ENCODE measurements around the gene ASB7.

DNA sequence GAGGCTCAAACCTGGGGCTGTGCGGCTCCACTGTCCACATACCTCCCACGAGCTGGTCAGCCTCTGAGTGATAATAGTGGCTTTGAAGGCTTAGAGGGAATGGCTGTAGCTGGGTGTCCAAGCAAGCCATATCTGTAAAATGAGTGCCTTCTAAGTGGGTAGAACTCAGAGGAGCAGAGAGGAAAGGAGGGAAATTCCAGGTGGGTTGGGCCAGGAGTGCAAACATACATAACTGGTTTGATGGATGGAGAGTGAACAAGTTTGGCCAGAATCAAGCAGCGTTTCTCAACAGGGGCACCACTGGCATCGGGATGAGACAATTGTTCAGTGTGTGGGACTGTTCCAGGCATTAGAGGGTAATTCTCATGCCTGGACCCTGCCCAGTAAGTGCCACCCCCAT is 91.1 kb downstream of the ASB7 start:
- TF ChIP-seq, protein P1, sequence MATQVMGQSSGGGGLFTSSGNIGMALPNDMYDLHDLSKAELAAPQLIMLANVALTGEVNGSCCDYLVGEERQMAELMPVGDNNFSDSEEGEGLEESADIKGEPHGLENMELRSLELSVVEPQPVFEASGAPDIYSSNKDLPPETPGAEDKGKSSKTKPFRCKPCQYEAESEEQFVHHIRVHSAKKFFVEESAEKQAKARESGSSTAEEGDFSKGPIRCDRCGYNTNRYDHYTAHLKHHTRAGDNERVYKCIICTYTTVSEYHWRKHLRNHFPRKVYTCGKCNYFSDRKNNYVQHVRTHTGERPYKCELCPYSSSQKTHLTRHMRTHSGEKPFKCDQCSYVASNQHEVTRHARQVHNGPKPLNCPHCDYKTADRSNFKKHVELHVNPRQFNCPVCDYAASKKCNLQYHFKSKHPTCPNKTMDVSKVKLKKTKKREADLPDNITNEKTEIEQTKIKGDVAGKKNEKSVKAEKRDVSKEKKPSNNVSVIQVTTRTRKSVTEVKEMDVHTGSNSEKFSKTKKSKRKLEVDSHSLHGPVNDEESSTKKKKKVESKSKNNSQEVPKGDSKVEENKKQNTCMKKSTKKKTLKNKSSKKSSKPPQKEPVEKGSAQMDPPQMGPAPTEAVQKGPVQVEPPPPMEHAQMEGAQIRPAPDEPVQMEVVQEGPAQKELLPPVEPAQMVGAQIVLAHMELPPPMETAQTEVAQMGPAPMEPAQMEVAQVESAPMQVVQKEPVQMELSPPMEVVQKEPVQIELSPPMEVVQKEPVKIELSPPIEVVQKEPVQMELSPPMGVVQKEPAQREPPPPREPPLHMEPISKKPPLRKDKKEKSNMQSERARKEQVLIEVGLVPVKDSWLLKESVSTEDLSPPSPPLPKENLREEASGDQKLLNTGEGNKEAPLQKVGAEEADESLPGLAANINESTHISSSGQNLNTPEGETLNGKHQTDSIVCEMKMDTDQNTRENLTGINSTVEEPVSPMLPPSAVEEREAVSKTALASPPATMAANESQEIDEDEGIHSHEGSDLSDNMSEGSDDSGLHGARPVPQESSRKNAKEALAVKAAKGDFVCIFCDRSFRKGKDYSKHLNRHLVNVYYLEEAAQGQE (tag by site-specific recombination; IDR thresholded peaks at IDR 0.05), result no peak
- TF ChIP-seq ZNF660 (tag by site-specific recombination; IDR thresholded peaks at IDR 0.05), result no peak
- no peak for TF ChIP-seq ZNF133 (tag by site-specific recombination; IDR thresholded peaks at IDR 0.05)
- TF ChIP-seq, protein P2, sequence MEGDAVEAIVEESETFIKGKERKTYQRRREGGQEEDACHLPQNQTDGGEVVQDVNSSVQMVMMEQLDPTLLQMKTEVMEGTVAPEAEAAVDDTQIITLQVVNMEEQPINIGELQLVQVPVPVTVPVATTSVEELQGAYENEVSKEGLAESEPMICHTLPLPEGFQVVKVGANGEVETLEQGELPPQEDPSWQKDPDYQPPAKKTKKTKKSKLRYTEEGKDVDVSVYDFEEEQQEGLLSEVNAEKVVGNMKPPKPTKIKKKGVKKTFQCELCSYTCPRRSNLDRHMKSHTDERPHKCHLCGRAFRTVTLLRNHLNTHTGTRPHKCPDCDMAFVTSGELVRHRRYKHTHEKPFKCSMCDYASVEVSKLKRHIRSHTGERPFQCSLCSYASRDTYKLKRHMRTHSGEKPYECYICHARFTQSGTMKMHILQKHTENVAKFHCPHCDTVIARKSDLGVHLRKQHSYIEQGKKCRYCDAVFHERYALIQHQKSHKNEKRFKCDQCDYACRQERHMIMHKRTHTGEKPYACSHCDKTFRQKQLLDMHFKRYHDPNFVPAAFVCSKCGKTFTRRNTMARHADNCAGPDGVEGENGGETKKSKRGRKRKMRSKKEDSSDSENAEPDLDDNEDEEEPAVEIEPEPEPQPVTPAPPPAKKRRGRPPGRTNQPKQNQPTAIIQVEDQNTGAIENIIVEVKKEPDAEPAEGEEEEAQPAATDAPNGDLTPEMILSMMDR (tag by site-specific recombination; IDR thresholded peaks at IDR 0.05), result no peak

Data from HEK293 (cell line).